Fibroblast of lung (primary cell): ENCODE data around the gene TRPC4AP. TPM values are rescaled to one million over a fixed set of nuclear protein-coding genes. Genes with fewer than 3 reads are reported as not detected.

Experiments
- DNase-seq, 2 donors: peaks; one replicate each; pipeline versions ENCODE4 v3.0.0 to v3.0.0-alpha.2; 2010; ENCODE audit warnings: low read depth in 2 of 2
- H2AFZ ChIP-seq: 2 replicates; pipeline ENCODE4 v1.5.1; 2012; ENCODE audit warnings: low read length, control low read depth, inconsistent platforms
- H3K27ac ChIP-seq: 2 replicates; pipeline ENCODE4 v1.5.1; 2011; ENCODE audit warnings: low read length, control low read depth; ENCODE audit not compliant: insufficient read depth
- H3K27me3 ChIP-seq: 2 replicates; pipeline ENCODE4 v1.5.1; 2011; ENCODE audit warnings: mild to moderate bottlenecking, low read length; ENCODE audit not compliant: control insufficient read depth, insufficient read depth
- H3K36me3 ChIP-seq: 2 replicates; pipeline ENCODE4 v1.5.1; 2011; ENCODE audit warnings: low read length; ENCODE audit not compliant: control insufficient read depth, insufficient read depth
- H3K4me1 ChIP-seq: 2 replicates; pipeline ENCODE4 v1.5.1; 2011; ENCODE audit warnings: low read length; ENCODE audit not compliant: control insufficient read depth, insufficient read depth; ENCODE audit errors: extremely low read depth
- H3K4me2 ChIP-seq: 2 replicates; pipeline ENCODE4 v1.5.1; 2011; ENCODE audit warnings: low read length, control low read depth; ENCODE audit not compliant: insufficient read depth; ENCODE audit errors: extremely low read depth
- H3K4me3 ChIP-seq, 4 experiments: fragments of 200-600 bp in 1 of 4; sonication (generic) in 1 of 4; replicated peaks in 1 of 4; 2 replicates each; pipeline ENCODE4 v1.5.1; 2011 to 2016; ENCODE audit warnings: low read length in 4 of 4, low read depth in 3 of 4, mild to moderate bottlenecking in 3 of 4, control low read depth in 2 of 4, inconsistent platforms in 1 of 4, mixed read lengths in 1 of 4; ENCODE audit not compliant: insufficient read depth in 1 of 4; ENCODE audit errors: control extremely low read depth in 1 of 4
- H3K79me2 ChIP-seq: 2 replicates; pipeline ENCODE4 v1.5.1; 2012; ENCODE audit warnings: mild to moderate bottlenecking, low read length, inconsistent platforms; ENCODE audit not compliant: control insufficient read depth, insufficient read depth
- H3K9ac ChIP-seq: 2 replicates; pipeline ENCODE4 v1.5.1; 2011; ENCODE audit warnings: mild to moderate bottlenecking, low read length, control low read depth; ENCODE audit not compliant: insufficient read depth
- H3K9me3 ChIP-seq: 2 replicates; pipeline ENCODE4 v1.5.1; 2012; ENCODE audit warnings: low read depth, low read length; ENCODE audit not compliant: control insufficient read depth, insufficient read depth
- H4K20me1 ChIP-seq: 2 replicates; pipeline ENCODE4 v1.5.1; 2011; ENCODE audit warnings: low read length; ENCODE audit not compliant: control insufficient read depth, insufficient read depth; ENCODE audit errors: extremely low read depth
- EZH2 ChIP-seq: IDR thresholded peaks from 2 replicates; pipeline ENCODE4 v1.5.1; 2012; ENCODE audit warnings: low read length, control low read depth, mild to moderate bottlenecking; ENCODE audit errors: missing control alignments
- polyA plus RNA-seq, 2 donors: library from polyadenylated mRNA; depleted of rRNA in 1 of 2; stranded (reverse) in 1 of 2; unstranded in 1 of 2; fragments of >200 nt; gene quantifications; 2 replicates each; pipeline ENCODE4 v1.2.1, GENCODE V29; 2011 to 2012; ENCODE audit warnings: missing spikeins in 1 of 2
- total RNA-seq: library from RNA; depleted of rRNA; stranded (reverse); fragments of >200 nt; gene quantifications from 2 replicates; pipeline ENCODE4 v1.2.1, GENCODE V29; 2014
- TF ChIP-seq, protein P1 (sequence below), 2 donors: IDR thresholded peaks in 1 of 2; conservative IDR thresholded peaks in 1 of 2; 1 replicate in 1 of 2; 2 replicates in 1 of 2; pipeline ENCODE4 v1.5.1; 2011 to 2012; ENCODE audit warnings: low read length in 2 of 2, control low read depth in 1 of 2, inconsistent platforms in 1 of 2, low read depth in 1 of 2, mild to moderate bottlenecking in 1 of 2

TRPC4AP gene
- total and polyA plus RNA-seq, 2 donors (not counting 1 experiment from before 2014, with no cell fraction given): 63.1 to 89.7 TPM

DNA sequence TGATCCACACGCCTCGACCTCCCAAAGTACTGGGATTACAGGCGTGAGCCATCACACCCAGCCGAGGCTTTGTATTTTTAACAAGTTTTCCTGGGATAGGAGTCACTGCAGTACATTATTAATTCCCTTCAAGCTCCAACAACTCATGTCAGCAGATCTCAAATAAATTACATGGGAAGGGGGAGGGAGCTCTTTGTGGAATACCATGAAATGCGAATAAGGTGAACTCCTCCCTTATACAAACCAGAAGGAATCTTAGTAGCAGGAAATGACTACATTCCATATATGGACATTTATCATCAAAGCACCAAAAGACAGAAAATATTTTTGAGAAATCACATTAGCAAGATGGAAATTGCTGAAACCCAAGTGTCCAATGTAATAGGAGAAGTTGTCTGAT, 139.9 kb downstream of the TRPC4AP start:
- H3K4me1 ChIP-seq: peaks cover 5% of the 10 kb centered on the region
- H4K20me1 ChIP-seq: no peaks in the 10 kb centered on the region
- H3K9me3 ChIP-seq: no peaks in the 10 kb centered on the region
- TF ChIP-seq, protein P1, sequence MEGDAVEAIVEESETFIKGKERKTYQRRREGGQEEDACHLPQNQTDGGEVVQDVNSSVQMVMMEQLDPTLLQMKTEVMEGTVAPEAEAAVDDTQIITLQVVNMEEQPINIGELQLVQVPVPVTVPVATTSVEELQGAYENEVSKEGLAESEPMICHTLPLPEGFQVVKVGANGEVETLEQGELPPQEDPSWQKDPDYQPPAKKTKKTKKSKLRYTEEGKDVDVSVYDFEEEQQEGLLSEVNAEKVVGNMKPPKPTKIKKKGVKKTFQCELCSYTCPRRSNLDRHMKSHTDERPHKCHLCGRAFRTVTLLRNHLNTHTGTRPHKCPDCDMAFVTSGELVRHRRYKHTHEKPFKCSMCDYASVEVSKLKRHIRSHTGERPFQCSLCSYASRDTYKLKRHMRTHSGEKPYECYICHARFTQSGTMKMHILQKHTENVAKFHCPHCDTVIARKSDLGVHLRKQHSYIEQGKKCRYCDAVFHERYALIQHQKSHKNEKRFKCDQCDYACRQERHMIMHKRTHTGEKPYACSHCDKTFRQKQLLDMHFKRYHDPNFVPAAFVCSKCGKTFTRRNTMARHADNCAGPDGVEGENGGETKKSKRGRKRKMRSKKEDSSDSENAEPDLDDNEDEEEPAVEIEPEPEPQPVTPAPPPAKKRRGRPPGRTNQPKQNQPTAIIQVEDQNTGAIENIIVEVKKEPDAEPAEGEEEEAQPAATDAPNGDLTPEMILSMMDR (conservative IDR thresholded peaks at IDR 0.05 in 1 of 2, IDR thresholded peaks at IDR 0.05 in 1 of 2; ENCODE audit: low read depth in 1 of 2, low read length in 2 of 2): no peak
- no peak for TF ChIP-seq EZH2
- no peak overlapping the region for H2AFZ ChIP-seq
- no peaks in the 10 kb centered on the region for H3K27me3 ChIP-seq
- H3K36me3 ChIP-seq: no peaks in the 10 kb centered on the region
- DNase-seq: peak in 1 of 2 donors; percentile 80
- no peak overlapping the region for H3K27ac ChIP-seq
- H3K4me2 ChIP-seq: no peak overlapping the region
- no peak overlapping the region for H3K4me3 ChIP-seq
- H3K9ac ChIP-seq: no peak overlapping the region
- peaks cover 7% of the 10 kb centered on the region for H3K79me2 ChIP-seq

Other genes starting within 250 kb of the TRPC4AP start
- 9.5 and 15.2 TPM in 2 replicates for gene GGT7, start 220.0 kb downstream of the TRPC4AP start, total RNA-seq
- gene GGT7, start 220.0 kb downstream of the TRPC4AP start, polyA plus RNA-seq: 8.2 and 10.3 TPM in 2 replicates
- 50.1 and 129 TPM in 2 replicates for gene ACSS2, start 216.2 kb downstream of the TRPC4AP start, total RNA-seq
- gene ACSS2, start 216.2 kb downstream of the TRPC4AP start, polyA plus RNA-seq: 52.1 and 59.4 TPM in 2 replicates
- 39.0 and 71.3 TPM in 2 replicates for gene GSS, start 137.0 kb downstream of the TRPC4AP start, total RNA-seq
- gene GSS, start 137.0 kb downstream of the TRPC4AP start, polyA plus RNA-seq: 55.3 and 68.8 TPM in 2 replicates
- gene MYH7B, start 136.9 kb downstream of the TRPC4AP start, total RNA-seq: 0.26 and 0.33 TPM in 2 replicates
- gene MYH7B, start 136.9 kb downstream of the TRPC4AP start, polyA plus RNA-seq: 0.01 and 0.03 TPM in 2 replicates
- 61.4 and 99.4 TPM in 2 replicates for gene EDEM2, start 54.5 kb upstream of the TRPC4AP start, total RNA-seq
- 23.8 and 25.3 TPM in 2 replicates for gene EDEM2, start 54.5 kb upstream of the TRPC4AP start, polyA plus RNA-seq
- gene PROCR, start 79.3 kb upstream of the TRPC4AP start, total RNA-seq: 46.0 and 50.5 TPM in 2 replicates
- 24.5 and 33.5 TPM in 2 replicates for gene PROCR, start 79.3 kb upstream of the TRPC4AP start, polyA plus RNA-seq
- under 0.01 and 0.17 TPM in 2 replicates for gene MMP24, start 133.9 kb upstream of the TRPC4AP start, total RNA-seq
- gene MMP24, start 133.9 kb upstream of the TRPC4AP start, polyA plus RNA-seq: 0.21 and 0.49 TPM in 2 replicates
- gene MMP24OS, start 185.3 kb upstream of the TRPC4AP start, total RNA-seq: 24.4 and 30.1 TPM in 2 replicates
- 40.4 and 44.1 TPM in 2 replicates for gene MMP24OS, start 185.3 kb upstream of the TRPC4AP start, polyA plus RNA-seq
- 111 and 117 TPM in 2 replicates for gene EIF6, start 192.0 kb upstream of the TRPC4AP start, total RNA-seq
- 156 and 187 TPM in 2 replicates for gene EIF6, start 192.0 kb upstream of the TRPC4AP start, polyA plus RNA-seq
- gene FAM83C, start 199.6 kb upstream of the TRPC4AP start, total RNA-seq: not detected in 2 replicates
- gene FAM83C, start 199.6 kb upstream of the TRPC4AP start, polyA plus RNA-seq: 0.02 TPM in 1 of 2 replicates, not detected in the other